HEK293 (cell line): ENCODE measurements around the gene SELENOS.

ENCODE experiments used
- ATF2 ChIP-seq: fragments of 450-650 bp; formaldehyde crosslinking; IDR thresholded peaks from 2 replicates; pipeline ENCODE4 v1.5.1; 2016; ENCODE audit warnings: missing biosample characterization, missing genetic modification characterization, low read depth
- CTCF ChIP-seq: fragments of 450-650 bp; formaldehyde crosslinking; IDR thresholded peaks from 2 replicates; pipeline ENCODE4 v1.5.1; 2016; ENCODE audit warnings: missing biosample characterization, missing genetic modification characterization
- MYNN ChIP-seq: fragments of 450-650 bp; formaldehyde crosslinking; IDR thresholded peaks from 2 replicates; pipeline ENCODE4 v1.5.1; 2016; ENCODE audit warnings: missing biosample characterization, missing genetic modification characterization, borderline replicate concordance
- REPIN1 ChIP-seq: fragments of 450-650 bp; formaldehyde crosslinking; IDR thresholded peaks from 2 replicates; pipeline ENCODE4 v1.5.1; 2017; ENCODE audit warnings: missing biosample characterization, missing genetic modification characterization, low read depth
- REST ChIP-seq: fragments of 450-650 bp; formaldehyde crosslinking; IDR thresholded peaks from 2 replicates; pipeline ENCODE4 v1.5.1; 2016; ENCODE audit warnings: missing biosample characterization, missing genetic modification characterization
- ZBTB17 ChIP-seq: fragments of 450-650 bp; formaldehyde crosslinking; IDR thresholded peaks from 2 replicates; pipeline ENCODE4 v1.5.1; 2016; ENCODE audit warnings: missing biosample characterization, missing genetic modification characterization
- ZNF266 ChIP-seq: fragments of 450-650 bp; formaldehyde crosslinking; IDR thresholded peaks from 2 replicates; pipeline ENCODE4 v1.5.1; 2016; ENCODE audit warnings: missing biosample characterization, missing genetic modification characterization, low read depth
- ZNF558 ChIP-seq: fragments of 450-650 bp; formaldehyde crosslinking; IDR thresholded peaks from 2 replicates; pipeline ENCODE4 v1.5.1; 2016; ENCODE audit warnings: missing biosample characterization, missing genetic modification characterization
- ZNF580 ChIP-seq: fragments of 450-650 bp; formaldehyde crosslinking; IDR thresholded peaks from 2 replicates; pipeline ENCODE4 v1.5.1; 2016; ENCODE audit warnings: missing biosample characterization, missing genetic modification characterization
- ZNF677 ChIP-seq: fragments of 450-650 bp; IDR thresholded peaks from 2 replicates; pipeline ENCODE4 v1.5.0; 2018; ENCODE audit warnings: missing biosample characterization, mild to moderate bottlenecking, missing genetic modification characterization, moderate library complexity
- ZSCAN4 ChIP-seq: fragments of 450-650 bp; formaldehyde crosslinking; IDR thresholded peaks from 2 replicates; pipeline ENCODE4 v1.5.1; 2017; ENCODE audit warnings: missing biosample characterization, missing genetic modification characterization

GRCh38 chr15:101324524-101325177 lies 47.4 kb upstream of the SELENOS start:
- TF ChIP-seq CTCF (tag by site-specific recombination) (no peak), ZNF558 (tag by site-specific recombination) (no peak), ZNF677 (tag by site-specific recombination) (no peak), MYNN (tag by site-specific recombination) (no peak), REST (tag by site-specific recombination) (no peak), ZBTB17 (tag by site-specific recombination) (no peak), ZNF266 (tag by site-specific recombination) (no peak), ZSCAN4 (tag by site-specific recombination) (no peak), ATF2 (tag by site-specific recombination) (no peak), ZNF580 (tag by site-specific recombination) (no peak), REPIN1 (no peak)
